GM18873 (cell line): ENCODE data around the gene RBL2.
A peak's percentile ranks its signal among the peaks of the same experiment; 100 is the strongest.

Experiments
- ATAC-seq: cut with Tn5 transposase; IDR thresholded peaks from one replicate; pipeline ENCODE4 v1.9.1; 2021; ENCODE audit warnings: mild to moderate bottlenecking, moderate library complexity, moderate number of reproducible peaks; ENCODE audit not compliant: unreplicated experiment, low FRiP score

Gene RBL2

GRCh38 chr16:53445534-53445933 is 11.3 kb downstream of the RBL2 start:
- ATAC-seq = no peak

GRCh38 chr16:53446090-53446489 is 11.8 kb downstream of the RBL2 start:
- no peak for ATAC-seq

- ATAC-seq = no peak
Observed at GRCh38 chr16:53449816-53450517, 15.7 kb downstream of the RBL2 start.

- no peak for ATAC-seq
Observed at GRCh38 chr16:53453928-53454327, 19.7 kb downstream of the RBL2 start.

GRCh38 chr16:53456625-53457024 is 22.4 kb downstream of the RBL2 start:
- ATAC-seq = no peak

- peak; percentile 100 for ATAC-seq
Observed at GRCh38 chr16:53457670-53458069, 23.4 kb downstream of the RBL2 start.

GRCh38 chr16:53458635-53459034 is 24.4 kb downstream of the RBL2 start:
- ATAC-seq = no peak

- no peak for ATAC-seq
Observed at GRCh38 chr16:53465606-53466280, 31.5 kb downstream of the RBL2 start.

- ATAC-seq = no peak
Observed at GRCh38 chr16:53476867-53477266, 42.6 kb downstream of the RBL2 start.

GRCh38 chr16:53478965-53479364 is 44.7 kb downstream of the RBL2 start:
- no peak for ATAC-seq

GRCh38 chr16:53480394-53480793 is 46.1 kb downstream of the RBL2 start:
- no peak for ATAC-seq

GRCh38 chr16:53482123-53482522 is 47.9 kb downstream of the RBL2 start:
- no peak for ATAC-seq

GRCh38 chr16:53484542-53484941 is 50.3 kb downstream of the RBL2 start:
- ATAC-seq = no peak

- ATAC-seq = no peak
Observed at GRCh38 chr16:53486230-53486629, 52.0 kb downstream of the RBL2 start.

- ATAC-seq = no peak
Observed at GRCh38 chr16:53489755-53490154, 55.5 kb downstream of the RBL2 start.

- ATAC-seq = no peak
Observed at GRCh38 chr16:53492503-53492902, 58.2 kb downstream of the RBL2 start.

- ATAC-seq = no peak
Observed at GRCh38 chr16:53494636-53495035, 60.4 kb downstream of the RBL2 start.

GRCh38 chr16:53495325-53495724 is 61.1 kb downstream of the RBL2 start:
- ATAC-seq = no peak

GRCh38 chr16:53498984-53499383 is 64.7 kb downstream of the RBL2 start:
- no peak for ATAC-seq

GRCh38 chr16:53501216-53501859 is 67.1 kb downstream of the RBL2 start:
- no peak for ATAC-seq

GRCh38 chr16:53502331-53503269 is 68.3 kb downstream of the RBL2 start, which contains the start of gene AKTIP:
AKTIP (minus strand) TSS chr16:53503209; CDS start chr16:53500259, 2,950 bp downstream.
- peak; percentile 21 for ATAC-seq
